HepG2 (cell line): Measurements from ENCODE around the gene ALG11.

Experiments used
- BRCA1 ChIP-seq: sonication (generic); formaldehyde crosslinking; IDR thresholded peaks from 2 replicates; pipeline ENCODE4 v1.4.0; 2020; ENCODE audit warnings: missing genetic modification reagents
- CTCF ChIP-seq: sonication (generic); formaldehyde crosslinking; IDR thresholded peaks from 2 replicates; pipeline ENCODE4 v1.5.0; 2020; ENCODE audit warnings: mild to moderate bottlenecking, missing genetic modification reagents, moderate library complexity
- EP300 ChIP-seq, 3 experiments: sonication (generic) in 1 of 3; formaldehyde crosslinking in 1 of 3; IDR thresholded peaks; 2 replicates each; pipeline versions ENCODE4 v1.5.1 to v1.6.1; 2011 to 2020; ENCODE audit warnings: low read depth in 2 of 3, low read length in 2 of 3, borderline replicate concordance in 1 of 3, improper control_type of control experiment in 1 of 3, mild to moderate bottlenecking in 1 of 3, missing genetic modification reagents in 1 of 3, moderate library complexity in 1 of 3
- KLF12 ChIP-seq: sonication (generic); formaldehyde crosslinking; IDR thresholded peaks from 2 replicates; pipeline ENCODE4 v1.4.0; 2020; ENCODE audit warnings: missing genetic modification reagents, borderline replicate concordance
- LBX2 ChIP-seq: sonication (generic); formaldehyde crosslinking; IDR thresholded peaks from 2 replicates; pipeline ENCODE4 v1.5.0; 2020; ENCODE audit warnings: missing genetic modification reagents, mild to moderate bottlenecking, borderline replicate concordance
- MTA3 ChIP-seq: sonication (generic); formaldehyde crosslinking; IDR thresholded peaks from 2 replicates; pipeline ENCODE4 v1.4.0; 2020; ENCODE audit warnings: missing genetic modification reagents
- RBAK ChIP-seq: sonication (generic); formaldehyde crosslinking; IDR thresholded peaks from 2 replicates; pipeline ENCODE4 v1.5.1; 2020; ENCODE audit warnings: mild to moderate bottlenecking, missing genetic modification reagents
- SRSF9 ChIP-seq: fragments of 200-400 bp; formaldehyde crosslinking; IDR thresholded peaks from 2 replicates; pipeline ENCODE4 v1.6.1; 2018; ENCODE audit warnings: borderline replicate concordance, mild to moderate bottlenecking, low read depth, low read length; ENCODE audit not compliant: insufficient read depth, poor library complexity, severe bottlenecking
- ZNF691 ChIP-seq: sonication (generic); formaldehyde crosslinking; IDR thresholded peaks from 2 replicates; pipeline ENCODE4 v1.4.0; 2020; ENCODE audit warnings: missing genetic modification reagents, low read depth, mild to moderate bottlenecking, borderline replicate concordance

- no peak for TF ChIP-seq MTA3
- TF ChIP-seq CTCF (CRISPR knock-in tag) = peak; percentile 36; the same call in 1 of the 2 replicates
- 0 out of 2 replicates have a peak, but pooled peaks have one; percentile 68 for TF ChIP-seq BRCA1 (CRISPR knock-in tag)
- no peak for TF ChIP-seq LBX2
- TF ChIP-seq EP300 (IDR thresholded peaks at IDR 0.05; ENCODE audit: low read depth in 2 of 2, low read length in 2 of 2) = peak; percentile 25 to 89; a peak in 2 of 4 replicates
- peak; percentile 62; the same call in 1 of the 2 replicates for TF ChIP-seq EP300 (CRISPR knock-in tag; IDR thresholded peaks at IDR 0.05; ENCODE audit: borderline replicate concordance)
- TF ChIP-seq ZNF691 (CRISPR knock-in tag) = peak; percentile 82; the same call in 1 of the 2 replicates
- no peak for TF ChIP-seq SRSF9
- no peak for TF ChIP-seq RBAK (CRISPR knock-in tag)
- no peak for TF ChIP-seq KLF12
Measured at GRCh38 chr13:52011632-52012511, at the start of gene ALG11.
